ENCODE measurements around the gene COPG1. TPM values are rescaled to one million over a fixed set of nuclear protein-coding genes. Genes with fewer than 3 reads are reported as not detected.

COPG1 gene
- total and polyA plus RNA-seq, 2 of the 4 experiments (the other 2 are of a cell fraction): 203 to 446 TPM

GRCh38 chr3:129315223-129315997 lies 66.0 kb downstream of the COPG1 start (continued):
- no peak for TF ChIP-seq MAZ (IDR thresholded peaks at IDR 0.05; ENCODE audit: borderline replicate concordance, low read depth, low read length)
- TF ChIP-seq RAD21 (IDR thresholded peaks at IDR 0.05; ENCODE audit: low read length): no peak
- no peak for TF ChIP-seq MAFK (IDR thresholded peaks at IDR 0.05; ENCODE audit: low read depth, low read length)
- no peak for TF ChIP-seq POLR2A (IDR thresholded peaks at IDR 0.05; ENCODE audit: low read depth, low read length)
- TF ChIP-seq, protein P1, sequence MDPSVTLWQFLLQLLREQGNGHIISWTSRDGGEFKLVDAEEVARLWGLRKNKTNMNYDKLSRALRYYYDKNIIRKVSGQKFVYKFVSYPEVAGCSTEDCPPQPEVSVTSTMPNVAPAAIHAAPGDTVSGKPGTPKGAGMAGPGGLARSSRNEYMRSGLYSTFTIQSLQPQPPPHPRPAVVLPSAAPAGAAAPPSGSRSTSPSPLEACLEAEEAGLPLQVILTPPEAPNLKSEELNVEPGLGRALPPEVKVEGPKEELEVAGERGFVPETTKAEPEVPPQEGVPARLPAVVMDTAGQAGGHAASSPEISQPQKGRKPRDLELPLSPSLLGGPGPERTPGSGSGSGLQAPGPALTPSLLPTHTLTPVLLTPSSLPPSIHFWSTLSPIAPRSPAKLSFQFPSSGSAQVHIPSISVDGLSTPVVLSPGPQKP (IDR thresholded peaks at IDR 0.05; ENCODE audit: borderline replicate concordance, low read depth, low read length): no peak

Measured in IMR-90 (cell line).